Panc1 (cell line): ENCODE data around the gene SYNPR.

ENCODE experiments used
- CTCF ChIP-seq: fragments of 450-650 bp; IDR thresholded peaks from 2 replicates; pipeline ENCODE4 v1.5.1; 2017; ENCODE audit warnings: mild to moderate bottlenecking
- TF ChIP-seq, protein P1 (sequence below), 2 experiments: IDR thresholded peaks; 2 replicates each; pipeline ENCODE4 v1.6.1; 2011 to 2012; ENCODE audit warnings: low read depth in 2 of 2, control low read depth in 1 of 2, low read length in 1 of 2, mild to moderate bottlenecking in 1 of 2, moderate library complexity in 1 of 2; ENCODE audit not compliant: insufficient read depth in 1 of 2

GRCh38 chr3:63230146-63230545, 48.0 kb upstream of the SYNPR start:
- no peak for TF ChIP-seq CTCF
- TF ChIP-seq, protein P1, sequence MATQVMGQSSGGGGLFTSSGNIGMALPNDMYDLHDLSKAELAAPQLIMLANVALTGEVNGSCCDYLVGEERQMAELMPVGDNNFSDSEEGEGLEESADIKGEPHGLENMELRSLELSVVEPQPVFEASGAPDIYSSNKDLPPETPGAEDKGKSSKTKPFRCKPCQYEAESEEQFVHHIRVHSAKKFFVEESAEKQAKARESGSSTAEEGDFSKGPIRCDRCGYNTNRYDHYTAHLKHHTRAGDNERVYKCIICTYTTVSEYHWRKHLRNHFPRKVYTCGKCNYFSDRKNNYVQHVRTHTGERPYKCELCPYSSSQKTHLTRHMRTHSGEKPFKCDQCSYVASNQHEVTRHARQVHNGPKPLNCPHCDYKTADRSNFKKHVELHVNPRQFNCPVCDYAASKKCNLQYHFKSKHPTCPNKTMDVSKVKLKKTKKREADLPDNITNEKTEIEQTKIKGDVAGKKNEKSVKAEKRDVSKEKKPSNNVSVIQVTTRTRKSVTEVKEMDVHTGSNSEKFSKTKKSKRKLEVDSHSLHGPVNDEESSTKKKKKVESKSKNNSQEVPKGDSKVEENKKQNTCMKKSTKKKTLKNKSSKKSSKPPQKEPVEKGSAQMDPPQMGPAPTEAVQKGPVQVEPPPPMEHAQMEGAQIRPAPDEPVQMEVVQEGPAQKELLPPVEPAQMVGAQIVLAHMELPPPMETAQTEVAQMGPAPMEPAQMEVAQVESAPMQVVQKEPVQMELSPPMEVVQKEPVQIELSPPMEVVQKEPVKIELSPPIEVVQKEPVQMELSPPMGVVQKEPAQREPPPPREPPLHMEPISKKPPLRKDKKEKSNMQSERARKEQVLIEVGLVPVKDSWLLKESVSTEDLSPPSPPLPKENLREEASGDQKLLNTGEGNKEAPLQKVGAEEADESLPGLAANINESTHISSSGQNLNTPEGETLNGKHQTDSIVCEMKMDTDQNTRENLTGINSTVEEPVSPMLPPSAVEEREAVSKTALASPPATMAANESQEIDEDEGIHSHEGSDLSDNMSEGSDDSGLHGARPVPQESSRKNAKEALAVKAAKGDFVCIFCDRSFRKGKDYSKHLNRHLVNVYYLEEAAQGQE (IDR thresholded peaks at IDR 0.05; ENCODE audit: insufficient read depth in 1 of 2, low read depth in 2 of 2, low read length in 1 of 2): no peak
